HG02571 (cell line): ENCODE measurements around the gene CLSTN3.

ENCODE experiments used
- ATAC-seq: cut with Tn5 transposase; IDR thresholded peaks from one replicate; pipeline ENCODE4 v1.9.1; 2021; ENCODE audit warnings: mild to moderate bottlenecking, moderate library complexity; ENCODE audit not compliant: unreplicated experiment

CLSTN3 gene

GRCh38 chr12:7146906-7147305, 16.7 kb downstream of the CLSTN3 start:
- no peak for ATAC-seq

GRCh38 chr12:7150356-7150755, 20.2 kb downstream of the CLSTN3 start:
- ATAC-seq, result no peak

- no peak for ATAC-seq
Observed at GRCh38 chr12:7150841-7151240, 20.7 kb downstream of the CLSTN3 start.

- no peak for ATAC-seq
Observed at GRCh38 chr12:7151532-7151931, 21.4 kb downstream of the CLSTN3 start.

- ATAC-seq, result no peak
Observed at GRCh38 chr12:7152818-7153217, 22.6 kb downstream of the CLSTN3 start.

GRCh38 chr12:7154042-7154441, 23.9 kb downstream of the CLSTN3 start:
- ATAC-seq, result no peak

- ATAC-seq, result no peak
Observed at GRCh38 chr12:7154901-7155470, 24.8 kb downstream of the CLSTN3 start.

- no peak for ATAC-seq
Observed at GRCh38 chr12:7155471-7156034, 25.4 kb downstream of the CLSTN3 start.

- no peak for ATAC-seq
Observed at GRCh38 chr12:7156259-7157197, 26.4 kb downstream of the CLSTN3 start.

- ATAC-seq, result no peak
Observed at GRCh38 chr12:7157391-7157790, 27.2 kb downstream of the CLSTN3 start.

GRCh38 chr12:7158781-7159609, 28.8 kb downstream of the CLSTN3 start:
- no peak for ATAC-seq

GRCh38 chr12:7160183-7160582, 30.0 kb downstream of the CLSTN3 start:
- no peak for ATAC-seq

- ATAC-seq, result no peak
Observed at GRCh38 chr12:7161327-7161726, 31.2 kb downstream of the CLSTN3 start.

- ATAC-seq, result no peak
Observed at GRCh38 chr12:7161811-7162210, 31.6 kb downstream of the CLSTN3 start.

- no peak for ATAC-seq
Observed at GRCh38 chr12:7162691-7163114, 32.5 kb downstream of the CLSTN3 start.

- no peak for ATAC-seq
Observed at GRCh38 chr12:7169951-7170350, 39.8 kb downstream of the CLSTN3 start.

- no peak for ATAC-seq
Observed at GRCh38 chr12:7171854-7172253, 41.7 kb downstream of the CLSTN3 start.

- ATAC-seq, result no peak
Observed at GRCh38 chr12:7175493-7175892, 45.3 kb downstream of the CLSTN3 start.

- no peak for ATAC-seq
Observed at GRCh38 chr12:7176595-7176994, 46.4 kb downstream of the CLSTN3 start.

GRCh38 chr12:7178481-7178880, 48.3 kb downstream of the CLSTN3 start:
- ATAC-seq, result no peak

GRCh38 chr12:7180685-7181084, 50.5 kb downstream of the CLSTN3 start:
- no peak for ATAC-seq
